ENCODE measurements around the gene ANKMY2.
"Not testable (repeated sequence)": the region's sequence is repeated elsewhere in the genome, so short reads cannot be mapped to it uniquely, and the experiment has no call there.

The ANKMY2 gene

DNA sequence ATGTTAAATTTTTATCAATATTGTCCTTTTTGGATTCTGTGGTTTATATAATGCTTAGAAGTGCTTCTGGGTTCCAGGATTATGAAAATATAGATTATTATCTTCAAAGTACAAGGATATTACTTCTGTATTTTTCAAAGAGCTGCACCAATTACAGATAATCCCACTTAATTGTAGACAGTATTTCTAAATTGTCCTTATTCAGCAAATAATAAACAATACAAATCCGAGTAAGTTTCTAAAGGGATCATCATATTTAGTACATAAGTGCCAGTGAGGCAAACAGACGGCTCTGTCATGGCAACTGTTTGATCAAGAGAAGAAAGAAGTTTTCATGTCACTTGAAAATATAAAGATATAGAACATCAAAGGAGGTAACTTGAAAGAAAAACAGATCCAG is 19.2 kb downstream of the ANKMY2 start:
- no peak for DNase-seq

DNA sequence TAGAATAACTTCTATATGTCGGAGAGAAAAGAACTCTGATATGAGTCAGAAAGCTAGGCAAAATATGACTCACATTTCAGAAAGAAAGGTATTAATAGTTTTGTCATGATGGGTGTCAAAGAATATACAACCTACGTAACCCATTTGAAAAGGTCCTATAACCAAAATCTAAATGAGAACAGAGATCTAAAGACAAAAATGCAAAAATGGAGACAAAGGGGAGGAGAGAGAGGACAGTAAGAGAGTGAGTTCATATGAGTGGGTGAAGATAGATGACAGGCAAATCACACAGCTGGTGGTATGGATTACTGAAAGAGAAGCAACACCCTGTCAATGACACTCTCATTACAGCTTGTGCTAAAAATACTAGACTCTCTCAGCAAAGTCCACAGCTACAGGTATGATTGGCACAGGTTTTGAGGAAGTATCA is 25.6 kb downstream of the ANKMY2 start:
- no peak for DNase-seq

DNA sequence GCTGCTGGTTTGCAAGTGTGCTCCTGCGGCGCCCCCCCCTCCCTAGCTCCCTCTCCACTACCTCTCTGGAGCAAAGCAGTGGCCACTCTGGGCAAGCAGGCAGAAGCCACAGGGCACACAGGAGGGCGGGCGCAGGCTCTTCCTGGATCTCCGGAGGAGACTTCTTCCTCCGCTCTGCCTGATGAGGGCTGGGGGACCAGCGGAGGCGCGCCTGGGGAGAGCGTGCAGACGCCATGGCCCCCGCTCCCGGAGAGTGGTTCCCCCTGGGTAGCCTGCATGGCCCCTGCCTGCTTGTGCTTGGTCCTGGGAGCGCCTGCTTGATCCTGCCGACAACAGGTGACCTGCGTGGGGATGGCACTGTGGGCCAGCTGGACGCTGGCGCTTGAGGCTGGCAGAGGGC is 29.0 kb downstream of the ANKMY2 start:
- DNase-seq: no peak

GRCh38 chr7:16616122-16616521 is 29.4 kb downstream of the ANKMY2 start:
- no peak for DNase-seq

DNA sequence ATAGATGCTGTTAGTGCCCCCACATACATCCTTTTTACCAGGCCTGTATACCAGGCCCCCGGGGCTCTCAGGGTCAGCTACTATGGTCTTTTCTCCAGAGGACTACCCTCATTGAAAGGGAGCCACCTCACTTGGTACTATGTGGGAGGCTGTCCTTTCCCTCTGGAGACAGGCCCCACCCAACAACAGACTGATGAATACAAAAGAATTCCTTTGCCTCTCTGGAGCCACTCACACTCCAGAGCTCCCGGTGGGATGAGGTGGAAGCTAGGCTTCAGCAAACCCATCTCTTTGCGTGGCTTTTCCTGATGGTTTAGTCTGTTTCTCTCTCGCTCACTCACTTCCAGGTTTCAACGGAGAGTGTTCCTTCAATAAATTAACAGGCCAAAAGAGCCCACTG is 30.3 kb downstream of the ANKMY2 start:
- DNase-seq: no peak

GRCh38 chr7:16611711-16612110 is 33.8 kb downstream of the ANKMY2 start:
- DNase-seq: no peak

- peak; percentile 8 for DNase-seq
These were observed 35.6 kb downstream of the ANKMY2 start for GRCh38 chr7:16609842-16610450.

- DNase-seq: no peak
These were observed 38.9 kb downstream of the ANKMY2 start for GRCh38 chr7:16606704-16607103.

GRCh38 chr7:16604054-16604453 is 41.5 kb downstream of the ANKMY2 start:
- DNase-seq: no peak

DNA sequence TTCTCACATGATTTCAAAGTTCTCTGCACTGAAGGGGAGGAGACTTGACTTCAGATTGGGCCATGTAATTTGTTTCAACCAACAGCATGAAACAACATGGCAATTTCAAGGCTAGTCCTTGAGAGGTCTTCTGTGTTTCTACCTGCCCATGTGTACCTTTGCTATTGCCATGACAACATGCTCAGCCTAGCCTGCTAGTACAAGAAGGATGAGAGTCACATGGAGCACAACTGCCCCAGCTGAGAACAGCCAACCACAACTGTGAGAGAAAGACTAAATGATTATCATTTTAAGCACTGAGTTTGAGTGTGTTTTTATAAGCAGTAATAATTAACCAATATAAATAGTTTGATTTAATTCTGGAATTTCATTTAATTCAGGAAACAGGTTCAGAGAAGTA is 41.9 kb downstream of the ANKMY2 start:
- no peak for DNase-seq

- no peak for DNase-seq
These were observed 45.7 kb downstream of the ANKMY2 start for GRCh38 chr7:16599860-16600259.

DNA sequence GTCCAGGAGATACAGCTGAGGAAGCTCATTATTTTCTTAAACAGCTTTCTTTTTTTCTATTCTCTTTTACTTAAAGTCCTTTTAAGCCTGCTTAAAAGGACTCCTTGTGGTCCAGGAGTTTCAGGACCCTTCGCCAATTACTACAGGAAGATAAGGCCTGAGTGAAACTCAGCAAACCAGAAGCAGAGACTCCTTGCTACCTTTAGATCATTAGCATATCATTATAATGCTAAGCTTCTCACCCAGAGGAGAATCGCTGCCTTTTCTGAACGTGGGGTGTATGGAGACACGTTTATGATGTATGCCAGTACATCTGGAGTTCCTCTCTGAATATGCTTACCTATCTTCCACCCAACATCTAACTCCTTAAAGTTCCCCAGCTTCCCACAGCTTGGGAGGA is 47.5 kb downstream of the ANKMY2 start:
- no peak for DNase-seq

- not testable (repeated sequence) for DNase-seq
These were observed 50.0 kb downstream of the ANKMY2 start for GRCh38 chr7:16595596-16595995.

DNA sequence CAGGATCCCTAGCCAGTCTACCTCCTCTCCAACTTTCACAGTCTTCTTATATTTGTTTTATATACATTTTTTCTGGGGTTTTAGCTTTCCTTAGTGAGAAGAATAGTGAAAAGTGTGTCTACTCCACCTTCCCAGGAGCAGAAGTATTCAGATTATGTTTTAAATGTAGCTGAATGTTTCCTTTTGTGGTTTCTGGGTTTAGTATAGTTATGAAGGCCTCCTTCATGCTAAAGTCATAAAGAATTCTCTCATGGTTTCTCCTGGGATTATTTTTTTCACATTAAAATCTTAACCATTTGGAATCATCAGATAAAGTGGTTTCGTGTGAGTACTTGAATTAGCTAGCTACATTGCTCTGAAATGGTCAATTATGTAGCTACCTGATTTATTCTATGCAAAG is 50.9 kb downstream of the ANKMY2 start:
- peak; percentile 65 for DNase-seq

DNA sequence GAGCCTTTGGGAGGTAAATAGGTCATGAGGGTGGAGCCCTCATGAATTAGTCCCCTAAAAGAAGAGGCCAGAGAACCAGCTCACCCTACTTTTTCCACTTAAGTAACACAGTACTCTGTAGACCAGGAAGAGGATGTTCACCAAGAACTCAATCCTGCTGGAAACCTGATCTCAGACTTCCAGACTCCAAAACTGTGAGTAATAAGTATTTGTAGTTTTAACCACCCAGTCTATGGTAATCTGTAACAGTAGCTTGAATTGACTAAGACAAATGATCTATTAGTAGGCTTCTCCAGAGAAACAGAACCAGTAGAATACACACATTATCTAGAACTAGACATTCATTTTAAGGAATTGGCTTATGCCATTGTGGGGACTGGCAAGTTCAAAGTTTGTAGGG is 51.5 kb downstream of the ANKMY2 start:
- peak; percentile 76 for DNase-seq

DNA sequence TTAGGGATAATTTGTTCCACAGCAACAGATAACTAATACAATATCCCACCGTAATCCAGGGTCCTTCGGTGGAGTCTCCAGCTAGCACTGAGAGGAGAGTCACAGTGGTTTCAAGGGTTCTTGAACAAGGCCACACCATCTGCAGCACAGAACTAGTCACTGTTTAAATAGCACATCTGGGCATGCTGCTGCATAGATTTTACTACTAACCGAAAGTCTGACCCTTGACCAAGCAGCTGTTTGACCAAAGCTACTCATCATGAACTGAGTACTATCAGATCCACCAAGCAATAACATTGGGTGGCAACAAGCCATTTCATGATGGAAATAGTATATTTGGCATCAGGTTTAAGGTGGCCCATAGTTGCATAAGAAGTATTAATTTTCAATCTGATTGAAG is 53.2 kb downstream of the ANKMY2 start:
- no peak for DNase-seq

- no peak for DNase-seq
These were observed 55.1 kb downstream of the ANKMY2 start for GRCh38 chr7:16590424-16590823.

- DNase-seq: no peak
These were observed 55.7 kb downstream of the ANKMY2 start for GRCh38 chr7:16589881-16590280.

DNA sequence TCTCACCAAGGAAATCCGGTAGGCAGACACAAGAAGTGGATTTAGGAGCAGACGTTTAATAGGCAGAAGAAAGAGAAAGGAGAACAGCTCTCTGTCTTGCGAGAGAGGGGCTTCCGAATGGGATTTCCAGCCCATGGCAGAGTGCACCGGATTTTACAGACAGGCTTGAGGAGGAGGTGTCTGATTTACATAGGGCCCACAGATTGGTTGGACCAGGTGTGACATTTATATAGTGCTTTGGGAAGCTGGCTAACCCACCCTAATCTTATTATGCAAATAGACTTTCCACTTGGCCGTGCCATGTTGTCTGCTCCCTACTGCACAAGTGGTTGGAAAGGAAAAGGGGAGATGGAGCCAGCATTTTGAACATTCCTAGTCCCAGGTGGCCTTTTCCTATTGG is 57.8 kb downstream of the ANKMY2 start:
- DNase-seq: no peak

GRCh38 chr7:16587129-16587528 is 58.4 kb downstream of the ANKMY2 start:
- DNase-seq: no peak

DNA sequence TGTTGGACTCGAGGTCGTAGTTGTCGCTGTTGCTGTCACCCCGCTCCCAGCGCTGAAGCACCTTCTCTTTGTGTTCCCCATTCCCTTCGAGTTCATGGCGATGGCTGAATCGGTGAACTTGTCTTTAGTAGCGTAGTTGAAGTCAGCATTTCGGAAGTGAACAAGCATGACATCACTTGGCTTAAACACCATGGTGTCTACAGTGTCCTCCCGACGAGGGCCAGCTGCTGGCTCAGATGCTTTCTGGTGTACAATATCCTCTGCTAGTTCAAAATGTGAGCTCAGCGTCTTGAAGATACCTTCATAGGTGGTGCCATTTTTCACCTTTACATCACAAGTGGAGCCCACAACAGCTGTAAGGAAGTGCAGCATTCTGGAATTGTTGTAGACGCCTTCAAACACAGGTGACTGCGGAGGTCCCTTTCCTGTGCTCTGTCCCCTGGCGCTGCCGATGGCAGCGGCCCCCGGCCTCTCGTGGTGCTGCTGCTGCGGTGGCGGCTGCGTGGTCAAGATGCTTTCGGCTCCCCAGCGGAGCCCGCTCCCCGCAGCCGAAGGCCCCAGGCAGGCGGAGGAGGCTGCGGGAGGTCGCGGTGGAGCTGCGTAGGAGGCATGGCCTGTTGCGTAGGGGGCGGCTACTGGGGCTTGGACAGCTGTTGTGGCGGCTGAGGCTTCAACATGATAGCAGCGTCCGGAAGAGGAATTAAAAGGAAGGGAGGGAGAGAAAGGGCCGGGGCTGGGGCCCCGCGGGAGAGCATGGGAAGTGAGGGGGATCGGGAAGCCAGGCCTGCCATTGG is 59.3 kb downstream of the ANKMY2 start:
- DNase-seq: no peak

DNA sequence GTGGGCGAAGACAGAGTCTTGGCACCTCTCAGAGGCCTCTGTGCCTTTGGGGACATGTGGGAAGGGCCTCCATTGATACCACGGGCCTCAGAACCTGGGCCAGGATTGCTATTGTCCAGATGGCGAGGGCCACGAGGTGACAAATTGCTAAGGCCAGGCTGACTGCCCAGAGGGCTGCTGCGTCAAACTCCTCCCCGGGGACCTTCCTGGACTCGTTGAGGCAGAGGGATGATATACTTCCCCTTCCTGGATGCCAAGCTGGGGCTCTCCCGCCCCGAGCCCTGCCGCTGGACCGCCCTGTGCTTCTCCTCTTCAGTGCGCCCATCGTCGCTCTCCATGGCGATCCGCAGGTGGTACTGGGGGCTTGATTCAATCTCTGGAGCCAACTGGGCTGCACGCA is 60.0 kb downstream of the ANKMY2 start:
- no peak for DNase-seq

DNA sequence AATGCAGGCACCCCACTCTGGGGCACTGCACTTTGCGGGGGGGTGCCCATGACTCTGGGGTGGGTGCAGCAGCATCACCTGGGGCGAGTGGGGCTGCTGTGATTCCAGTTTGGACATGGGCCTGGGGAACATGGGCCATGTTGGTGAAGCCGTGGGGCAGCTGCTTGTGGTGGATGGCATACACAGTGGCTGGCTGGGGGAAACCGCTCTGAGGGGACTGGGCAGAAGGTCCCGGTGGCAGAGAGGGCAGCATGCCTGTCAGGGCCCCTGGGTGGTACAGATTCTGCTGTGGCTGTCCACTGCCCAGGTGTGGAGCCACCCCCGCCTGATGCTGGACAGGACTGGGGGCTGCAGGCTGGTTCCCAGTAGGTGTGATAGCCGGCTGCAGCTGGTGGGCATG is 61.7 kb downstream of the ANKMY2 start:
- DNase-seq: no peak

GRCh38 chr7:16581286-16581685 is 64.3 kb downstream of the ANKMY2 start:
- no peak for DNase-seq

- no peak for DNase-seq
These were observed 66.3 kb downstream of the ANKMY2 start for GRCh38 chr7:16579216-16579615.

Measured in fibroblast of skin of back (primary cell).